GM21447 (cell line): ENCODE measurements around the gene HRCT1.
"Not testable (repeated sequence)": the region's sequence is repeated elsewhere in the genome, so short reads cannot be mapped to it uniquely, and the experiment has no call there.

Source experiments
- ATAC-seq: cut with Tn5 transposase; IDR thresholded peaks from one replicate; pipeline ENCODE4 v1.9.1; 2021; ENCODE audit not compliant: unreplicated experiment

Gene HRCT1

GRCh38 chr9:35915681-35916294 lies 9.8 kb downstream of the HRCT1 start:
- ATAC-seq = no peak

GRCh38 chr9:35917261-35917660 lies 11.3 kb downstream of the HRCT1 start:
- ATAC-seq = no peak

- no peak for ATAC-seq
These were observed 12.8 kb downstream of the HRCT1 start for GRCh38 chr9:35918780-35919179.

- ATAC-seq = no peak
These were observed 13.4 kb downstream of the HRCT1 start for GRCh38 chr9:35919212-35920008.

- no peak for ATAC-seq
These were observed 14.1 kb downstream of the HRCT1 start for GRCh38 chr9:35920051-35920620.

GRCh38 chr9:35923598-35923926 lies 17.6 kb downstream of the HRCT1 start:
- ATAC-seq = no peak

GRCh38 chr9:35923927-35924763 lies 18.1 kb downstream of the HRCT1 start:
- no peak for ATAC-seq

- no peak for ATAC-seq
These were observed 22.8 kb downstream of the HRCT1 start for GRCh38 chr9:35928591-35929452.

GRCh38 chr9:35929453-35929718 lies 23.4 kb downstream of the HRCT1 start:
- no peak for ATAC-seq

- no peak for ATAC-seq
These were observed 24.5 kb downstream of the HRCT1 start for GRCh38 chr9:35930521-35930920.

- no peak for ATAC-seq
These were observed 25.0 kb downstream of the HRCT1 start for GRCh38 chr9:35930989-35931388.

- no peak for ATAC-seq
These were observed 26.7 kb downstream of the HRCT1 start for GRCh38 chr9:35932735-35933134.

- no peak for ATAC-seq
These were observed 27.6 kb downstream of the HRCT1 start for GRCh38 chr9:35933550-35934067.

GRCh38 chr9:35934069-35934468 lies 28.1 kb downstream of the HRCT1 start:
- ATAC-seq = not testable (repeated sequence)

GRCh38 chr9:35935261-35935660 lies 29.3 kb downstream of the HRCT1 start:
- ATAC-seq = no peak

- ATAC-seq = no peak
These were observed 29.9 kb downstream of the HRCT1 start for GRCh38 chr9:35935755-35936509.

GRCh38 chr9:35937227-35937626 lies 31.2 kb downstream of the HRCT1 start:
- no peak for ATAC-seq

GRCh38 chr9:35938474-35939356 lies 32.7 kb downstream of the HRCT1 start:
- no peak for ATAC-seq

- no peak for ATAC-seq
These were observed 33.8 kb downstream of the HRCT1 start for GRCh38 chr9:35939679-35940250.
